AG04450 (cell line): Measurements from ENCODE around the gene SMARCB1. TPM values are rescaled to one million over a fixed set of nuclear protein-coding genes. Genes with fewer than 3 reads are reported as not detected.

ENCODE experiments used
- CTCF ChIA-PET: fragments of 300-600, 350-600 bp; formaldehyde crosslinking; extraction: SDS; loops from one replicate; lab custom pipeline; 2022; ENCODE audit warnings: antibody characterized with exemption, inconsistent platforms; lab: Charles Lee
- POLR2A ChIA-PET: fragments of 350-600 bp; formaldehyde crosslinking; extraction: SDS; loops from one replicate; lab custom pipeline; 2021; ENCODE audit warnings: antibody characterized with exemption, inconsistent platforms; lab: Yijun Ruan, JAX
- DNase-seq: peaks from one replicate; pipeline ENCODE4 v3.0.0-alpha.2; 2011; ENCODE audit warnings: low read depth, low spot score
- H3K27ac ChIP-seq: one replicate; pipeline ENCODE4 v1.5.1; 2012; ENCODE audit warnings: low read depth, low read length, control low read depth
- H3K27me3 ChIP-seq: one replicate; pipeline ENCODE4 v1.6.0; 2012; ENCODE audit warnings: low read length; ENCODE audit not compliant: control insufficient read depth, insufficient read depth
- H3K4me3 ChIP-seq: 2 replicates; pipeline ENCODE4 v1.5.1; 2011; ENCODE audit warnings: mild to moderate bottlenecking, low read depth, low read length, control low read depth
- H3K9me3 ChIP-seq: 2 replicates; pipeline ENCODE4 v1.5.1; 2012; ENCODE audit warnings: low read length; ENCODE audit not compliant: control insufficient read depth, insufficient read depth
- CTCF ChIP-seq: IDR thresholded peaks from 2 replicates; pipeline ENCODE4 v1.5.1; 2011; ENCODE audit warnings: low read depth, low read length, control low read depth, inconsistent platforms
- polyA plus RNA-seq: library from polyadenylated mRNA; depleted of rRNA; stranded (reverse); fragments of >200 nt; gene quantifications from 2 replicates; pipeline ENCODE4 v1.2.3, GENCODE V29; 2011

The SMARCB1 gene
- polyA plus RNA-seq, 1 experiment: 180 TPM

GRCh38 chr22:23750714-23751440 is 35.9 kb upstream of the SMARCB1 start, which contains the start of gene ZNF70:
Gene ZNF70, minus strand, starts transcription at chr22:23751112. Its CDS starts 5,972 bp downstream, at chr22:23745140.
- peak; percentile 30 for DNase-seq
- POLR2A ChIA-PET: interaction anchor here (0.6 to 1.2 kb wide), 3 partner anchors 12 to 34 kb away, joined by 3 to 4 read pairs (median 3); partner anchors contain the start of gene C22orf15

GRCh38 chr22:23751441-23751996 is 35.2 kb upstream of the SMARCB1 start:
- no peak for DNase-seq
- no peak for TF ChIP-seq CTCF
- H3K9me3 ChIP-seq: no peaks in the 10 kb centered on the region; the same call in 1 of the 2 replicates
- CTCF ChIA-PET: interaction anchor here (1.5 to 2.0 kb wide), 3 partner anchors 16 to 98 kb away, joined by 4 to 9 read pairs (median 7); partner anchors contain the start of gene CHCHD10
- peak overlapping the region; percentile 92 for H3K4me3 ChIP-seq
- no peaks in the 10 kb centered on the region for H3K27me3 ChIP-seq
- POLR2A ChIA-PET: interaction anchor here (0.6 to 1.0 kb wide), 2 partner anchors 23 to 521 kb away, joined by 3 read pairs; no protein-coding TSS in a partner anchor
- peak overlapping the region; percentile 77 for H3K27ac ChIP-seq

More at GRCh38 chr22:23750714-23751440, 35.9 kb upstream of the SMARCB1 start, which contains the start of gene ZNF70:
- Histone ChIP-seq H3K27ac (peak within 1 kb of the TSS; percentile 77), H3K27me3 (no peaks in the 10 kb centered on the region), H3K9me3 (no peaks in the 10 kb centered on the region; the same call in 1 of the 2 replicates), H3K4me3 (peak within 1 kb of the TSS; percentile 92)
- CTCF ChIA-PET: interaction anchor here (1.5 kb wide), 1 partner anchor 18 kb away, joined by 7 read pairs; no protein-coding TSS in a partner anchor
- peak; percentile 26; the same call in 1 of the 2 replicates for TF ChIP-seq CTCF

- Histone ChIP-seq H3K27ac (no peak overlapping the region), H3K27me3 (no peaks in the 10 kb centered on the region), H3K4me3 (no peak overlapping the region), H3K9me3 (no peaks in the 10 kb centered on the region; the same call in 1 of the 2 replicates)
- ChIA-PET POLR2A (no interaction called here), CTCF (interaction anchor here (1.5 to 2.0 kb wide), 2 partner anchors 16 to 97 kb away, joined by 4 to 9 read pairs; partner anchors contain the start of gene CHCHD10)
- DNase-seq: no peak
- no peak for TF ChIP-seq CTCF
Measured at GRCh38 chr22:23752090-23752691, 34.6 kb upstream of the SMARCB1 start.

- Histone ChIP-seq H3K4me3 (no peak overlapping the region), H3K27ac (no peak overlapping the region), H3K9me3 (no peaks in the 10 kb centered on the region; the same call in 1 of the 2 replicates), H3K27me3 (no peaks in the 10 kb centered on the region)
- no peak for TF ChIP-seq CTCF
- CTCF ChIA-PET: interaction anchor here (1.5 to 2.0 kb wide), 2 partner anchors 15 to 97 kb away, joined by 4 to 9 read pairs; partner anchors contain the start of gene CHCHD10
- no peak for DNase-seq
- POLR2A ChIA-PET: no interaction called here
Measured at GRCh38 chr22:23752750-23753149, 34.0 kb upstream of the SMARCB1 start.
